C4-2B (cell line): ENCODE results near the gene ROPN1B.
"Not testable (repeated sequence)": the region's sequence is repeated elsewhere in the genome, so short reads cannot be mapped to it uniquely, and the experiment has no call there.

Experiments used
- CTCF ChIP-seq: fragments of 450-650 bp; conservative IDR thresholded peaks from 2 replicates; pipeline ENCODE4 v1.5.1; 2017; ENCODE audit warnings: mild to moderate bottlenecking
- ZFX ChIP-seq: fragments of 450-650 bp; IDR thresholded peaks from 2 replicates; pipeline ENCODE4 v1.6.1; 2017

DNA sequence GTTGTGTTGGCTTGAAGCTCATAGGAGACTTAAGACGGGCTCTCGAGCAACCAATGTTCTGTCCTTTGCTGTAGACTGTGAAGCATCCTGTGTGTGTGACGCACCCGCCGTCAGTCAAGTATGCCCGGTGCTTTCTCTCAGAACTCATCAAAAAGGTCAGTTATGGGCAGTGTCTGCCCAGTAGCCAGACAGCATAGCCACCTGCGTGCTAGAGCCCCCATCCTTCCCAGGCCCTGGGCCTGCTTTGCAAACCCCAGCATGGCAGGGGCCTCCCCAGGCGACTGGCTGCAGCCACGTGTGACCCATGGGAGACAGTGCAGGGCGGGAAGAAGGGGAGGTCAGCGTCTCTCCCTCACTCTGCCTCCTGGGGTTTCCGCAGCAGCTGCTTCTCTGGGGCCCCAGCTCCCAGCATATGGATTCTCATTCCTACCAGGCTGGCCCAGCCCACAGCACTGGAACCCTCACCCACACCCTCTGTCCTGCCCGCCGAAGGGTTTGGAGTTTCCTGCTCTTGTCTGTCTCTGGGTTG lies 48.2 kb upstream of the ROPN1B start:
- TF ChIP-seq CTCF, ZFX: not testable (repeated sequence)
